NCI-H1092 (cell line): ENCODE data around the gene ELMO1.

Experiments used
- DNase-seq: peaks from one replicate; lab custom pipeline; 2025; lab: John Stamatoyannopoulos, UW

The ELMO1 gene

GRCh38 chr7:37052705-37053104 lies 396.0 kb downstream of the ELMO1 start:
- DNase-seq, result no peak

GRCh38 chr7:37050801-37051200 lies 397.9 kb downstream of the ELMO1 start:
- DNase-seq, result no peak

- DNase-seq, result no peak
Observed at GRCh38 chr7:37048674-37049073, 400.0 kb downstream of the ELMO1 start.

- no peak for DNase-seq
Observed at GRCh38 chr7:37047260-37047659, 401.4 kb downstream of the ELMO1 start.

- no peak for DNase-seq
Observed at GRCh38 chr7:37046531-37047079, 402.1 kb downstream of the ELMO1 start.

GRCh38 chr7:37045681-37046179 lies 402.9 kb downstream of the ELMO1 start:
- DNase-seq, result no peak

- DNase-seq, result no peak
Observed at GRCh38 chr7:37041461-37041860, 407.2 kb downstream of the ELMO1 start.

GRCh38 chr7:37040330-37040729 lies 408.3 kb downstream of the ELMO1 start:
- DNase-seq, result no peak

- no peak for DNase-seq
Observed at GRCh38 chr7:37039131-37039749, 409.4 kb downstream of the ELMO1 start.

GRCh38 chr7:37038706-37039105 lies 410.0 kb downstream of the ELMO1 start:
- DNase-seq, result no peak

GRCh38 chr7:37037286-37037685 lies 411.4 kb downstream of the ELMO1 start:
- no peak for DNase-seq

GRCh38 chr7:37035631-37036030 lies 413.0 kb downstream of the ELMO1 start:
- DNase-seq, result no peak

GRCh38 chr7:37033141-37033540 lies 415.5 kb downstream of the ELMO1 start:
- no peak for DNase-seq

GRCh38 chr7:37032258-37032601 lies 416.4 kb downstream of the ELMO1 start:
- DNase-seq, result no peak

GRCh38 chr7:37031571-37032257 lies 416.9 kb downstream of the ELMO1 start:
- no peak for DNase-seq

GRCh38 chr7:37028909-37029440 lies 419.7 kb downstream of the ELMO1 start:
- DNase-seq, result no peak

GRCh38 chr7:37027557-37028341 lies 420.9 kb downstream of the ELMO1 start:
- no peak for DNase-seq

- DNase-seq, result no peak
Observed at GRCh38 chr7:37027104-37027503, 421.6 kb downstream of the ELMO1 start.

- DNase-seq, result no peak
Observed at GRCh38 chr7:37018954-37019353, 429.7 kb downstream of the ELMO1 start.

GRCh38 chr7:37016064-37016878 lies 432.4 kb downstream of the ELMO1 start:
- no peak for DNase-seq

- DNase-seq, result no peak
Observed at GRCh38 chr7:37015353-37016034, 433.2 kb downstream of the ELMO1 start.
